Endothelial cell of umbilical vein (primary cell): Measurements from ENCODE around the gene RIPOR3.

Experiments used
- EZH2 ChIP-seq: IDR thresholded peaks from 2 replicates; pipeline ENCODE4 v1.6.1; 2012; ENCODE audit warnings: borderline replicate concordance, low read depth, mild to moderate bottlenecking, moderate library complexity, low read length, inconsistent platforms; ENCODE audit not compliant: severe bottlenecking
- POLR2A ChIP-seq: IDR thresholded peaks from 2 replicates; pipeline ENCODE4 v1.6.1; 2012; ENCODE audit warnings: low read depth, mild to moderate bottlenecking, control low read depth, low read length

- TF ChIP-seq POLR2A: no peak
- no peak for TF ChIP-seq EZH2
Measured at GRCh38 chr20:50635014-50635557, 56.3 kb downstream of the RIPOR3 start.
